H1 (cell line): ENCODE data around the gene GNAO1. TPM values are rescaled to one million over a fixed set of nuclear protein-coding genes. Genes with fewer than 3 reads are reported as not detected.

ENCODE experiments used
- CTCF ChIA-PET: fragments of 300-600 bp; sonication (Branson Sonifier 250); formaldehyde crosslinking; loops from one replicate; lab custom pipeline; 2021; ENCODE audit not compliant: partially characterized antibody; lab: Charles Lee
- POLR2A ChIA-PET: fragments of 300-600 bp; sonication (Branson Sonifier 250); formaldehyde crosslinking; loops from one replicate; lab custom pipeline; 2021; ENCODE audit warnings: inconsistent platforms; ENCODE audit not compliant: partially characterized antibody; lab: Charles Lee
- DNase-seq, 2 experiments: peaks; one replicate each; pipeline versions ENCODE4 v3.0.0 to v3.0.0-alpha.2; 2010 to 2022; ENCODE audit warnings: low spot score in 2 of 2, low read depth in 1 of 2, mixed read lengths in 1 of 2
- FAIRE-seq: peaks from 2 replicates; lab custom pipeline; 2011; peaks lifted over from hg19 to GRCh38; lab: Jason Lieb, UNC
- H2AFZ ChIP-seq: 2 replicates; pipeline ENCODE4 v1.8.1; 2012; ENCODE audit warnings: low read length, inconsistent platforms
- H2AK5ac ChIP-seq: 2 replicates; pipeline ENCODE4 v1.6.1; 2013; ENCODE audit warnings: low read depth, low read length
- H2BK120ac ChIP-seq: replicated peaks from 2 replicates; pipeline ENCODE3; 2013; ENCODE audit warnings: low read depth, low read length, inconsistent platforms
- H2BK12ac ChIP-seq: 2 replicates; pipeline ENCODE4 v1.6.1; 2013; ENCODE audit warnings: low read depth, low read length
- H2BK15ac ChIP-seq: 2 replicates; pipeline ENCODE4 v1.6.1; 2013; ENCODE audit warnings: low read length
- H2BK20ac ChIP-seq: 2 replicates; pipeline ENCODE4 v1.6.1; 2013; ENCODE audit warnings: low read length
- H2BK5ac ChIP-seq: 2 replicates; pipeline ENCODE4 v1.6.1; 2013; ENCODE audit warnings: low read depth, low read length
- H3K14ac ChIP-seq: 2 replicates; pipeline ENCODE4 v1.6.1; 2013; ENCODE audit warnings: inconsistent platforms; ENCODE audit not compliant: insufficient read length
- H3K18ac ChIP-seq: 2 replicates; pipeline ENCODE4 v1.6.1; 2013; ENCODE audit warnings: low read length; ENCODE audit errors: extremely low read depth
- H3K23ac ChIP-seq: 2 replicates; pipeline ENCODE4 v1.6.1; 2013; ENCODE audit warnings: inconsistent platforms; ENCODE audit not compliant: insufficient read length
- H3K23me2 ChIP-seq: 2 replicates; pipeline ENCODE4 v1.6.1; 2013; ENCODE audit warnings: low read depth, low read length
- H3K27ac ChIP-seq: 2 replicates; pipeline ENCODE4 v1.6.1; 2011; ENCODE audit warnings: low read depth, low read length, inconsistent platforms
- H3K27me3 ChIP-seq, 4 experiments: replicated peaks in 1 of 4; 1 replicate in 1 of 4; 2 replicates in 3 of 4; pipeline versions ENCODE4 v1.6.1 to v1.8.1; 2011 to 2013; ENCODE audit warnings: low read length in 3 of 4, mild to moderate bottlenecking in 3 of 4, inconsistent platforms in 2 of 4, mixed read lengths in 2 of 4, moderate library complexity in 1 of 4; ENCODE audit not compliant: control insufficient read depth in 3 of 4, insufficient read depth in 3 of 4; ENCODE audit errors: extremely low read depth in 1 of 4
- H3K36me3 ChIP-seq, 4 experiments: 2 replicates each; pipeline versions ENCODE4 v1.6.1 to v1.8.1; 2011 to 2013; ENCODE audit warnings: mild to moderate bottlenecking in 4 of 4, low read length in 3 of 4, moderate library complexity in 2 of 4, control low read depth in 1 of 4, inconsistent platforms in 1 of 4; ENCODE audit not compliant: insufficient read depth in 4 of 4, control insufficient read depth in 2 of 4
- H3K4ac ChIP-seq: replicated peaks from 2 replicates; pipeline ENCODE3; 2013; ENCODE audit warnings: low read length, low read depth, mixed read lengths, inconsistent platforms; ENCODE audit not compliant: insufficient read length
- H3K4me1 ChIP-seq, 4 experiments: replicated peaks in 1 of 4; 1 replicate in 1 of 4; 2 replicates in 3 of 4; pipeline versions ENCODE4 v1.6.1 to v1.8.1; 2011 to 2013; ENCODE audit warnings: low read length in 3 of 4, inconsistent platforms in 2 of 4, mixed read lengths in 1 of 4; ENCODE audit not compliant: insufficient read depth in 4 of 4, control insufficient read depth in 3 of 4
- H3K4me2 ChIP-seq, 2 experiments: 2 replicates each; pipeline versions ENCODE4 v1.6.1 to v1.8.1; 2011 to 2013; ENCODE audit warnings: low read depth in 2 of 2, low read length in 2 of 2, control low read depth in 1 of 2, inconsistent platforms in 1 of 2, mild to moderate bottlenecking in 1 of 2; ENCODE audit not compliant: insufficient read depth in 1 of 2
- H3K4me3 ChIP-seq, 4 experiments: fragments of 200-600, 300-600 bp in 1 of 4; sonication (generic), shearing (Covaris generic), sonication (Bioruptor Twin) in 1 of 4; 2 replicates each; pipeline versions ENCODE4 v1.5.1 to v1.8.1; 2011 to 2016; ENCODE audit warnings: low read length in 4 of 4, low read depth in 3 of 4, control low read depth in 2 of 4, inconsistent platforms in 2 of 4, mild to moderate bottlenecking in 2 of 4, mixed read lengths in 1 of 4, moderate library complexity in 1 of 4; ENCODE audit not compliant: insufficient read depth in 2 of 4; ENCODE audit errors: extremely low read depth in 1 of 4
- H3K56ac ChIP-seq: replicated peaks from 2 replicates; pipeline ENCODE3; 2013; ENCODE audit warnings: low read depth, mild to moderate bottlenecking, mixed read lengths, low read length, inconsistent platforms; ENCODE audit not compliant: insufficient read length
- H3K79me1 ChIP-seq: 2 replicates; pipeline ENCODE4 v1.6.1; 2013; ENCODE audit warnings: low read depth, low read length, control low read depth
- H3K79me2 ChIP-seq, 2 experiments: 2 replicates each; pipeline versions ENCODE4 v1.6.1 to v1.8.1; 2012 to 2013; ENCODE audit warnings: low read length in 2 of 2, mild to moderate bottlenecking in 2 of 2, inconsistent platforms in 1 of 2; ENCODE audit not compliant: insufficient read depth in 2 of 2, control insufficient read depth in 1 of 2
- H3K9ac ChIP-seq, 4 experiments: replicated peaks in 1 of 4; 1 replicate in 1 of 4; 2 replicates in 3 of 4; pipeline versions ENCODE4 v1.6.1 to v1.8.1; 2011 to 2013; ENCODE audit warnings: low read depth in 3 of 4, low read length in 3 of 4, control low read depth in 2 of 4, mild to moderate bottlenecking in 2 of 4, moderate library complexity in 2 of 4, inconsistent platforms in 1 of 4; ENCODE audit errors: extremely low read depth in 1 of 4
- H3K9me3 ChIP-seq, 2 experiments: 2 replicates each; pipeline versions ENCODE4 v1.6.1 to v1.8.1; 2012 to 2013; ENCODE audit warnings: mild to moderate bottlenecking in 2 of 2, moderate library complexity in 2 of 2, control low read depth in 1 of 2, inconsistent platforms in 1 of 2, low read depth in 1 of 2, low read length in 1 of 2, mixed read lengths in 1 of 2; ENCODE audit not compliant: insufficient read depth in 2 of 2
- H4K20me1 ChIP-seq, 2 experiments: replicated peaks in 1 of 2; 2 replicates each; pipeline versions ENCODE3 to v1.8.1; 2011 to 2013; ENCODE audit warnings: inconsistent platforms in 2 of 2, low read length in 2 of 2, mild to moderate bottlenecking in 1 of 2; ENCODE audit not compliant: insufficient read depth in 2 of 2, control insufficient read depth in 1 of 2
- H4K5ac ChIP-seq: 2 replicates; pipeline ENCODE4 v1.6.1; 2013; ENCODE audit warnings: low read length, low read depth, mixed read lengths, inconsistent platforms; ENCODE audit not compliant: insufficient read length
- H4K8ac ChIP-seq: 2 replicates; pipeline ENCODE4 v1.8.0; 2013; ENCODE audit warnings: mild to moderate bottlenecking, moderate library complexity, low read length, inconsistent platforms; ENCODE audit not compliant: insufficient read depth; ENCODE audit errors: extremely low read depth
- H4K91ac ChIP-seq: replicated peaks from 2 replicates; pipeline ENCODE3; 2013; ENCODE audit warnings: low read length, mixed read lengths, inconsistent platforms; ENCODE audit not compliant: insufficient read length
- CBX8 ChIP-seq: fragments of 300-800, 300-1000 bp; sonication (generic); IDR thresholded peaks from 2 replicates; pipeline ENCODE4 v1.7.1; 2016; ENCODE audit warnings: low read depth, low read length, borderline replicate concordance
- EZH2 ChIP-seq: fragments of 200-600 bp; sonication (generic); IDR thresholded peaks from 2 replicates; pipeline ENCODE4 v1.7.1; 2012; ENCODE audit warnings: low read depth, mild to moderate bottlenecking, moderate library complexity, low read length, inconsistent platforms; ENCODE audit not compliant: severe bottlenecking
- HDAC6 ChIP-seq: IDR thresholded peaks from one replicate; pipeline ENCODE4 v1.7.1; 2012; ENCODE audit warnings: low read depth, mild to moderate bottlenecking, inconsistent platforms, low read length, moderate library complexity
- NRF1 ChIP-seq: IDR thresholded peaks from 2 replicates; pipeline ENCODE4 v1.6.1; 2011; ENCODE audit warnings: mild to moderate bottlenecking, low read depth, low read length, improper control_type of control experiment
- POU5F1 ChIP-seq: IDR thresholded peaks from 2 replicates; pipeline ENCODE4 v1.6.1; 2011; ENCODE audit warnings: low read depth, mild to moderate bottlenecking, low read length, moderate library complexity
- WGBS, 2 experiments: shearing (Covaris generic) in 1 of 2; methylation state at CpG; one replicate each; pipeline versions ENCODE4 v1.1.6 to v1.1.7; 2013 to 2015; ENCODE audit warnings: low lambda C conversion rate in 2 of 2, mixed read lengths in 2 of 2, inconsistent platforms in 1 of 2, low coverage in 1 of 2, missing lambda C conversion rate in 1 of 2; ENCODE audit not compliant: insufficient replicate concordance in 2 of 2, insufficient coverage in 1 of 2, insufficient read length in 1 of 2; ENCODE audit errors: extremely low coverage in 1 of 2, missing lambda C conversion rate in 1 of 2; 5-methylcytosine and 5-hydroxymethylcytosine counted together
- polyA plus RNA-seq, 7 experiments: library from polyadenylated mRNA; depleted of rRNA in 3 of 7; stranded (reverse) in 5 of 7; unstranded in 2 of 7; fragments of >200 nt in 5 of 7; fragments of 200-250 nt in 2 of 7; gene quantifications; 1 replicate in 5 of 7; 2 replicates in 1 of 7; 4 replicates in 1 of 7; pipeline versions ENCODE4 v1.2.1 to v1.2.3, GENCODE V29; 2011 to 2013; ENCODE audit warnings: missing spikeins in 2 of 7, mixed read lengths in 2 of 7
- total RNA-seq: library from RNA; stranded (reverse); fragmentation: NEBNext Ultra II Directional; extraction: Animal tissue kit (Norgen Biotek cat#: 25700); gene quantifications from 2 replicates; pipeline ENCODE4 v1.2.1, GENCODE V29; 2021
- TF ChIP-seq, protein P1 (sequence below): IDR thresholded peaks from 2 replicates; pipeline ENCODE4 v1.6.1; 2011; ENCODE audit warnings: low read depth, mild to moderate bottlenecking, low read length; ENCODE audit not compliant: insufficient read depth
- TF ChIP-seq, protein P2 (sequence below), 3 experiments: IDR thresholded peaks; 1 replicate in 2 of 3; 2 replicates in 1 of 3; pipeline versions ENCODE4 v1.5.1 to v1.6.1; 2011; ENCODE audit warnings: low read length in 3 of 3, mild to moderate bottlenecking in 3 of 3, inconsistent platforms in 2 of 3, low read depth in 1 of 3, moderate library complexity in 1 of 3; ENCODE audit not compliant: insufficient read depth in 1 of 3; ENCODE audit errors: control extremely low read depth in 1 of 3

Gene GNAO1
- total and polyA plus RNA-seq, 2 of the 8 experiments (the other 6 are each of a cell fraction or from before 2014, with no cell fraction given) = 6.7 to 34.4 TPM

DNA sequence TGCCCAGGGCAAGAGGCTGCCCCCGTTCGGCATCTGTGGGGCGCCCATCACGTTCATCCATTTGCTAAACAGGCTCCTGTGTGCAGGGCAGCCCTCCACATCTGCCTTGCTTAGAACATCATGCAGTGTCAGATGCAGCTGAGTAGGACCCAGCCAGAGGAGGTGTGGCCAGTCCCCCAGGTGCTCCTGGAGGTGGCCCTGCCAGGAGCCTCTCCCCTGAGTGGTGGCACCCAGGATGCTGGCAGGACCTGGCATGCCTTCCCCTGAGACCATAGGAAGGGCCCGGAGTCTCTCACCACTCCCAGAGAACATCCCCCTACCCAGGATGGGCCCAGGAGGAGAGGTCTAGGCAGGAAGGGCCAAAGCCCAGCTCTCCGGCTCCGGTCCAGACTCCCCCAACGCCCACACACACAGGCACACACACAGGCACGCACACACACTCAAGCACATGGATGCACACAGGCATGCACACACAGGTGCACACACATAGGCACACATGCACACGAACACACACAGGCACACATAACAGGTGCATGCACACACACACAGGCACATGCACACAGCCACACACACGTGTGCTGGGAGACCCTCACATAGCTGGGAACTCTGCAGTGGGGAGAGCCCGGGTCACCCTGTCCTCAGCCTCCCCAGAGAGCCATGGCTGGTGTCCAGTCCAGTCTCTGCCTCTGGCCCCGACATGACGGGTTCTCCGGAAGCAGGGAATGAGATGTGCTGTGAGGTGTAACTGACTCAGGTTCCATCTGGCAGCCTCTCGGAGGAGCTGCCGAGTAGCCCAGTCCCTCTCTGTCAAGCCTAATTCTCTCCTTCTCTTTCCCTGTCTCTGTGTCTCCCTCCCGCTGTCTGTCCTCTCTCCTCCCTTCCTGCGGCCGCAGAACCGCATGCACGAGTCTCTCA, 159.5 kb downstream of the GNAO1 start:
- no peak for FAIRE-seq
- Histone ChIP-seq H4K8ac (peak overlapping the region; percentile 79; the same call in 1 of the 2 replicates), H3K27me3 (no peaks in the 10 kb centered on the region; a peak in 1 of 7 replicates), H4K20me1 (peaks cover 0 to 2% of the 10 kb centered on the region in 2 experiments), H3K9ac (no peak overlapping the region; a peak in 1 of 7 replicates), H3K4me2 (no peak overlapping the region), H3K56ac (no peak overlapping the region), H4K91ac (no peak overlapping the region), H2BK120ac (no peak overlapping the region), H3K23me2 (no peaks in the 10 kb centered on the region), H2BK15ac (no peak overlapping the region), H3K4me1 (0 out of 7 replicates have a peak, but pooled peaks cover 0 to 3% (median 1%) of the 10 kb centered on the region in 4 experiments), H3K14ac (no peak overlapping the region), H3K9me3 (no peaks in the 10 kb centered on the region), H2BK12ac (no peak overlapping the region), H3K27ac (no peak overlapping the region), H3K79me1 (no peaks in the 10 kb centered on the region; the same call in 1 of the 2 replicates), H2AFZ (no peak overlapping the region), H3K36me3 (no peaks in the 10 kb centered on the region), H3K23ac (no peak overlapping the region), H4K5ac (no peak overlapping the region), H2AK5ac (0 out of 2 replicates have a peak overlapping the region, but pooled peaks have one; percentile 39), H3K18ac (no peak overlapping the region), H2BK20ac (no peak overlapping the region), H3K79me2 (no peaks in the 10 kb centered on the region), H3K4ac (no peak overlapping the region), H2BK5ac (no peak overlapping the region), H3K4me3 (no peak overlapping the region)
- ChIA-PET CTCF (interaction anchor here (0.6 to 2.6 kb wide), 6 partner anchors 9 to 407 kb away, joined by 3 to 8 read pairs (median 4); no protein-coding TSS in a partner anchor), POLR2A (interaction anchor here (1.8 kb wide), 1 partner anchor 11 kb away, joined by 4 read pairs; no protein-coding TSS in a partner anchor)
- WGBS, 2 experiments = 92% methylated on average over 18 of the region's 22 CpGs; no CpG with 5 or more reads in 1 of the 2 experiments
- no peak for DNase-seq
- TF ChIP-seq CBX8 (no peak), HDAC6 (no peak), NRF1 (no peak), EZH2 (no peak), POU5F1 (no peak)
- TF ChIP-seq, protein P1, sequence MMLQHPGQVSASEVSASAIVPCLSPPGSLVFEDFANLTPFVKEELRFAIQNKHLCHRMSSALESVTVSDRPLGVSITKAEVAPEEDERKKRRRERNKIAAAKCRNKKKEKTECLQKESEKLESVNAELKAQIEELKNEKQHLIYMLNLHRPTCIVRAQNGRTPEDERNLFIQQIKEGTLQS = no peak
- TF ChIP-seq, protein P2, sequence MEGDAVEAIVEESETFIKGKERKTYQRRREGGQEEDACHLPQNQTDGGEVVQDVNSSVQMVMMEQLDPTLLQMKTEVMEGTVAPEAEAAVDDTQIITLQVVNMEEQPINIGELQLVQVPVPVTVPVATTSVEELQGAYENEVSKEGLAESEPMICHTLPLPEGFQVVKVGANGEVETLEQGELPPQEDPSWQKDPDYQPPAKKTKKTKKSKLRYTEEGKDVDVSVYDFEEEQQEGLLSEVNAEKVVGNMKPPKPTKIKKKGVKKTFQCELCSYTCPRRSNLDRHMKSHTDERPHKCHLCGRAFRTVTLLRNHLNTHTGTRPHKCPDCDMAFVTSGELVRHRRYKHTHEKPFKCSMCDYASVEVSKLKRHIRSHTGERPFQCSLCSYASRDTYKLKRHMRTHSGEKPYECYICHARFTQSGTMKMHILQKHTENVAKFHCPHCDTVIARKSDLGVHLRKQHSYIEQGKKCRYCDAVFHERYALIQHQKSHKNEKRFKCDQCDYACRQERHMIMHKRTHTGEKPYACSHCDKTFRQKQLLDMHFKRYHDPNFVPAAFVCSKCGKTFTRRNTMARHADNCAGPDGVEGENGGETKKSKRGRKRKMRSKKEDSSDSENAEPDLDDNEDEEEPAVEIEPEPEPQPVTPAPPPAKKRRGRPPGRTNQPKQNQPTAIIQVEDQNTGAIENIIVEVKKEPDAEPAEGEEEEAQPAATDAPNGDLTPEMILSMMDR (IDR thresholded peaks at IDR 0.05; ENCODE audit: control extremely low read depth in 1 of 3, insufficient read depth in 1 of 3, low read depth in 1 of 3, low read length in 3 of 3) = no peak
